ENCODE data around the gene SFT2D3.

SFT2D3 gene

GRCh38 chr2:127702395-127703009, 1.2 kb downstream of the SFT2D3 start:
- Histone ChIP-seq H3K36me3 (ENCODE audit: low read depth) (peaks cover 31% of the 10 kb centered on the region), H3K27me3 (ENCODE audit: insufficient read depth, poor library complexity, severe bottlenecking) (no peaks in the 10 kb centered on the region), H3K9me3 (ENCODE audit: severe bottlenecking) (no peaks in the 10 kb centered on the region), H3K4me1 (ENCODE audit: insufficient read depth, poor library complexity, severe bottlenecking) (peaks cover 11% of the 10 kb centered on the region), H3K4me3 (ENCODE audit: severe bottlenecking) (peak overlapping the region; percentile 83), H3K27ac (ENCODE audit: poor library complexity, severe bottlenecking) (peak overlapping the region; percentile 81)
- no peak for ATAC-seq (ENCODE audit: low read depth)
- TF ChIP-seq, protein P1, sequence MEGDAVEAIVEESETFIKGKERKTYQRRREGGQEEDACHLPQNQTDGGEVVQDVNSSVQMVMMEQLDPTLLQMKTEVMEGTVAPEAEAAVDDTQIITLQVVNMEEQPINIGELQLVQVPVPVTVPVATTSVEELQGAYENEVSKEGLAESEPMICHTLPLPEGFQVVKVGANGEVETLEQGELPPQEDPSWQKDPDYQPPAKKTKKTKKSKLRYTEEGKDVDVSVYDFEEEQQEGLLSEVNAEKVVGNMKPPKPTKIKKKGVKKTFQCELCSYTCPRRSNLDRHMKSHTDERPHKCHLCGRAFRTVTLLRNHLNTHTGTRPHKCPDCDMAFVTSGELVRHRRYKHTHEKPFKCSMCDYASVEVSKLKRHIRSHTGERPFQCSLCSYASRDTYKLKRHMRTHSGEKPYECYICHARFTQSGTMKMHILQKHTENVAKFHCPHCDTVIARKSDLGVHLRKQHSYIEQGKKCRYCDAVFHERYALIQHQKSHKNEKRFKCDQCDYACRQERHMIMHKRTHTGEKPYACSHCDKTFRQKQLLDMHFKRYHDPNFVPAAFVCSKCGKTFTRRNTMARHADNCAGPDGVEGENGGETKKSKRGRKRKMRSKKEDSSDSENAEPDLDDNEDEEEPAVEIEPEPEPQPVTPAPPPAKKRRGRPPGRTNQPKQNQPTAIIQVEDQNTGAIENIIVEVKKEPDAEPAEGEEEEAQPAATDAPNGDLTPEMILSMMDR (IDR thresholded peaks at IDR 0.05; ENCODE audit: poor library complexity, severe bottlenecking), result no peak
- DNase-seq (ENCODE audit: low spot score), result no peak

DNA sequence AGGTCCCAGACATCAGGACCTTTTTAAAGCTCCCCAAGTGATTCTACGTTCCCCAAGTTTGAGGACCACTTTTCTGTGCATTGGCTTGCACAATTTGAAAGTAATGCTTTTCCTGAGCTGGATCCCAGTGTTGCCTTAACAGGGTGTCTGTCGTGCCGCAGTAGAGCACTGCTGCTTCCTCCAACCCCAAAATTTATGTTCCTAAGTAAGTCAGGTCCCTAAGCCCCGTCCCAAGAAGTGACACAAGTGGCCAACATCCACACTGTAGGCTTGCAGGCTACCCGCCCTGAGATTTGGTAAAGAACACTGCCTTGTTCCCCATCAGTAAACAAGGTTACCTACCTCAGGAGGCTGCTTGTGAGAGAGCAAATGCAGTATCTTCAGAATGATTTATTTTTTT, 2.0 kb downstream of the SFT2D3 start:
- DNase-seq (ENCODE audit: low spot score) (no peak), ATAC-seq (ENCODE audit: low read depth) (no peak)
- no peak overlapping the region for H3K27ac ChIP-seq (ENCODE audit: poor library complexity, severe bottlenecking)
- H3K4me1 ChIP-seq (ENCODE audit: insufficient read depth, poor library complexity, severe bottlenecking), result peaks cover 11% of the 10 kb centered on the region
- H3K27me3 ChIP-seq (ENCODE audit: insufficient read depth, poor library complexity, severe bottlenecking), result no peaks in the 10 kb centered on the region
- TF ChIP-seq, protein P1 (IDR thresholded peaks at IDR 0.05; ENCODE audit: poor library complexity, severe bottlenecking), result no peak
- no peaks in the 10 kb centered on the region for H3K9me3 ChIP-seq (ENCODE audit: severe bottlenecking)
- peaks cover 39% of the 10 kb centered on the region for H3K36me3 ChIP-seq (ENCODE audit: low read depth)
- no peak overlapping the region for H3K4me3 ChIP-seq (ENCODE audit: severe bottlenecking)

- Histone ChIP-seq H3K27ac (ENCODE audit: poor library complexity, severe bottlenecking) (no peak overlapping the region), H3K9me3 (ENCODE audit: severe bottlenecking) (no peaks in the 10 kb centered on the region), H3K36me3 (ENCODE audit: low read depth) (peaks cover 49% of the 10 kb centered on the region), H3K4me1 (ENCODE audit: insufficient read depth, poor library complexity, severe bottlenecking) (peaks cover 11% of the 10 kb centered on the region), H3K27me3 (ENCODE audit: insufficient read depth, poor library complexity, severe bottlenecking) (no peaks in the 10 kb centered on the region), H3K4me3 (ENCODE audit: severe bottlenecking) (no peak overlapping the region)
- DNase-seq (ENCODE audit: low spot score), result no peak
- ATAC-seq (ENCODE audit: low read depth), result no peak
- TF ChIP-seq, protein P1 (IDR thresholded peaks at IDR 0.05; ENCODE audit: poor library complexity, severe bottlenecking), result no peak
Measured at GRCh38 chr2:127704641-127705390, 3.5 kb downstream of the SFT2D3 start.

- no peak overlapping the region for H3K4me3 ChIP-seq (ENCODE audit: severe bottlenecking)
- H3K27ac ChIP-seq (ENCODE audit: poor library complexity, severe bottlenecking), result no peak overlapping the region
- TF ChIP-seq, protein P1 (IDR thresholded peaks at IDR 0.05; ENCODE audit: poor library complexity, severe bottlenecking), result no peak
- H3K27me3 ChIP-seq (ENCODE audit: insufficient read depth, poor library complexity, severe bottlenecking), result no peaks in the 10 kb centered on the region
- H3K36me3 ChIP-seq (ENCODE audit: low read depth), result peaks cover 51% of the 10 kb centered on the region
- ATAC-seq (ENCODE audit: low read depth) (no peak), DNase-seq (ENCODE audit: low spot score) (no peak)
- H3K9me3 ChIP-seq (ENCODE audit: severe bottlenecking), result no peaks in the 10 kb centered on the region
- peaks cover 11% of the 10 kb centered on the region for H3K4me1 ChIP-seq (ENCODE audit: insufficient read depth, poor library complexity, severe bottlenecking)
Measured at GRCh38 chr2:127705391-127706065, 4.2 kb downstream of the SFT2D3 start.

All from RWPE2 (cell line).